Esophagus muscularis mucosa (tissue), 4 donors: Measurements from ENCODE around the gene DRD3. TPM values are rescaled to one million over a fixed set of nuclear protein-coding genes. Genes with fewer than 3 reads are reported as not detected.

Source experiments
- DNase-seq: peaks from one replicate; pipeline ENCODE4 v3.0.0-alpha.2; 2017; ENCODE audit errors: extremely low spot score
- H3K27ac ChIP-seq, 4 donors: fragments of 200-600 bp; sonication (generic); replicated peaks in 1 of 4; 1 replicate in 3 of 4; 2 replicates in 1 of 4; pipeline ENCODE4 v1.5.1; 2016 to 2019; ENCODE audit warnings: mild to moderate bottlenecking in 1 of 4
- H3K27me3 ChIP-seq, 4 donors: fragments of 200-600 bp; sonication (generic); one replicate each; pipeline versions ENCODE4 v1.5.1 to v1.6.0; 2016 to 2019
- H3K36me3 ChIP-seq, 4 donors: fragments of 200-600 bp; sonication (generic); one replicate each; pipeline ENCODE4 v1.5.1; 2016 to 2019
- H3K4me1 ChIP-seq, 4 donors: fragments of 200-600 bp; sonication (generic); one replicate each; pipeline ENCODE4 v1.5.1; 2016 to 2019
- H3K4me3 ChIP-seq, 4 donors: fragments of 200-600 bp; sonication (generic); 1 replicate in 2 of 4; 2 replicates in 2 of 4; pipeline ENCODE4 v1.5.1; 2016 to 2019; ENCODE audit warnings: mild to moderate bottlenecking in 4 of 4, moderate library complexity in 1 of 4
- H3K9me3 ChIP-seq, 4 donors: fragments of 200-600 bp; sonication (generic); 1 replicate in 3 of 4; 2 replicates in 1 of 4; pipeline ENCODE4 v1.5.1; 2016 to 2019
- CTCF ChIP-seq, 3 experiments: fragments of 200-600 bp in 2 of 3; fragments of 450-650 bp in 1 of 3; sonication (generic) in 2 of 3; IDR thresholded peaks; one replicate each; pipeline ENCODE4 v1.5.1; 2017 to 2019; ENCODE audit warnings: antibody characterized with exemption in 3 of 3, mild to moderate bottlenecking in 2 of 3, moderate library complexity in 1 of 3
- EP300 ChIP-seq: sonication (generic); formaldehyde crosslinking; IDR thresholded peaks from one replicate; pipeline ENCODE4 v1.6.1; 2017; ENCODE audit warnings: antibody characterized with exemption
- POLR2A ChIP-seq: fragments of 450-650 bp; IDR thresholded peaks from one replicate; pipeline ENCODE4 v1.6.1; 2017; ENCODE audit warnings: antibody characterized with exemption, moderate library complexity, mild to moderate bottlenecking, low read depth
- POLR2AphosphoS5 ChIP-seq, 2 donors: sonication (generic); formaldehyde crosslinking; IDR thresholded peaks; one replicate each; pipeline ENCODE4 v1.6.1; 2017; ENCODE audit warnings: antibody characterized with exemption in 2 of 2
- WGBS: methylation state at CpG from one replicate; pipeline ENCODE4 v1.1.5; 2018; 5-methylcytosine and 5-hydroxymethylcytosine counted together
- intact Hi-C: fragments of 100-400 bp; cut with DNase I; formaldehyde crosslinking; loops from one replicate; pipeline ENCODE4 v1.15.1; 2023
- total RNA-seq, 4 donors: library from RNA; depleted of rRNA; stranded (reverse); fragments of >200 nt; gene quantifications; one replicate each; pipeline versions ENCODE4 v1.1.0 to v1.2.1, GENCODE V29; 2016

DRD3 gene
- total RNA-seq, 4 donors from 2014 or later, result not detected

- Histone ChIP-seq H3K9me3 (no peaks in the 10 kb centered on the region), H3K4me1 (no peaks in the 10 kb centered on the region), H3K4me3 (no peak overlapping the region), H3K27me3 (no peaks in the 10 kb centered on the region), H3K36me3 (no peaks in the 10 kb centered on the region), H3K27ac (no peak overlapping the region)
- 79% methylated on average over 3 of the region's 3 CpGs for WGBS
- TF ChIP-seq CTCF (IDR thresholded peaks at IDR 0.05) (no peak), POLR2A (no peak), EP300 (no peak), POLR2AphosphoS5 (IDR thresholded peaks at IDR 0.05) (no peak)
- no peak for DNase-seq
- intact Hi-C loops, result no loop called here
These were observed 46.4 kb downstream of the DRD3 start for GRCh38 chr3:114132500-114132899.

GRCh38 chr3:114128826-114129225 is 50.0 kb downstream of the DRD3 start:
- no peak for DNase-seq
- intact Hi-C loops, result no loop called here
- TF ChIP-seq EP300, result no peak
- TF ChIP-seq POLR2AphosphoS5 (IDR thresholded peaks at IDR 0.05), result no peak
- TF ChIP-seq CTCF (IDR thresholded peaks at IDR 0.05), result no peak

GRCh38 chr3:114128231-114128630 is 50.6 kb downstream of the DRD3 start:
- Histone ChIP-seq H3K27me3 (no peaks in the 10 kb centered on the region), H3K27ac (no peak overlapping the region), H3K36me3 (no peaks in the 10 kb centered on the region), H3K4me1 (peaks cover 0 to 2% (median under 1%) of the 10 kb centered on the region in 4 donors), H3K9me3 (no peaks in the 10 kb centered on the region), H3K4me3 (no peak overlapping the region)
- TF ChIP-seq EP300 (no peak), POLR2AphosphoS5 (IDR thresholded peaks at IDR 0.05) (no peak)
- intact Hi-C loops, result no loop called here
- 91% methylated on average over 1 of the region's 1 CpG for WGBS
- no peak for DNase-seq

More at GRCh38 chr3:114128826-114129225, 50.0 kb downstream of the DRD3 start:
- no peaks in the 10 kb centered on the region for H3K36me3 ChIP-seq
- no peaks in the 10 kb centered on the region for H3K27me3 ChIP-seq
- H3K4me3 ChIP-seq, result no peak overlapping the region
- H3K9me3 ChIP-seq, result no peaks in the 10 kb centered on the region
- 90% methylated on average over 8 of the region's 8 CpGs for WGBS
- H3K27ac ChIP-seq, result no peak overlapping the region
- H3K4me1 ChIP-seq, result no peaks in the 10 kb centered on the region

- intact Hi-C loops, result no loop called here
- WGBS, result 95% methylated on average over 3 of the region's 3 CpGs
These were observed 51.3 kb downstream of the DRD3 start for GRCh38 chr3:114127517-114127916.

GRCh38 chr3:114126461-114126860 is 52.4 kb downstream of the DRD3 start:
- no peaks in the 10 kb centered on the region for H3K27me3 ChIP-seq
- intact Hi-C loops, result no loop called here
- H3K4me3 ChIP-seq, result no peak overlapping the region

More at GRCh38 chr3:114127517-114127916, 51.3 kb downstream of the DRD3 start:
- peaks cover 0 to 9% (median 4%) of the 10 kb centered on the region in 4 donors for H3K4me1 ChIP-seq
- H3K4me3 ChIP-seq, result no peak overlapping the region
- no peaks in the 10 kb centered on the region for H3K36me3 ChIP-seq
- H3K27ac ChIP-seq, result no peak overlapping the region
- H3K9me3 ChIP-seq, result no peaks in the 10 kb centered on the region
- H3K27me3 ChIP-seq, result no peaks in the 10 kb centered on the region
- no peak for DNase-seq
- no peak for TF ChIP-seq POLR2A
- TF ChIP-seq CTCF (IDR thresholded peaks at IDR 0.05), result no peak
- no peak for TF ChIP-seq EP300
- no peak for TF ChIP-seq POLR2AphosphoS5 (IDR thresholded peaks at IDR 0.05)

More at GRCh38 chr3:114126461-114126860, 52.4 kb downstream of the DRD3 start:
- TF ChIP-seq CTCF (IDR thresholded peaks at IDR 0.05) (no peak), POLR2A (no peak), EP300 (no peak), POLR2AphosphoS5 (IDR thresholded peaks at IDR 0.05) (no peak)
- Histone ChIP-seq H3K4me1 (peaks cover 0 to 16% (median 10%) of the 10 kb centered on the region in 4 donors), H3K27ac (no peak overlapping the region), H3K36me3 (no peaks in the 10 kb centered on the region), H3K9me3 (no peaks in the 10 kb centered on the region)
- 50% methylated on average over 1 of the region's 1 CpG for WGBS
- DNase-seq, result no peak
